ENCODE data around the gene FEN1. TPM values are rescaled to one million over a fixed set of nuclear protein-coding genes. Genes with fewer than 3 reads are reported as not detected.

The FEN1 gene
- total RNA-seq, 4 donors from 2014 or later: 5.0 to 10.2 (median 7.5) TPM

DNA sequence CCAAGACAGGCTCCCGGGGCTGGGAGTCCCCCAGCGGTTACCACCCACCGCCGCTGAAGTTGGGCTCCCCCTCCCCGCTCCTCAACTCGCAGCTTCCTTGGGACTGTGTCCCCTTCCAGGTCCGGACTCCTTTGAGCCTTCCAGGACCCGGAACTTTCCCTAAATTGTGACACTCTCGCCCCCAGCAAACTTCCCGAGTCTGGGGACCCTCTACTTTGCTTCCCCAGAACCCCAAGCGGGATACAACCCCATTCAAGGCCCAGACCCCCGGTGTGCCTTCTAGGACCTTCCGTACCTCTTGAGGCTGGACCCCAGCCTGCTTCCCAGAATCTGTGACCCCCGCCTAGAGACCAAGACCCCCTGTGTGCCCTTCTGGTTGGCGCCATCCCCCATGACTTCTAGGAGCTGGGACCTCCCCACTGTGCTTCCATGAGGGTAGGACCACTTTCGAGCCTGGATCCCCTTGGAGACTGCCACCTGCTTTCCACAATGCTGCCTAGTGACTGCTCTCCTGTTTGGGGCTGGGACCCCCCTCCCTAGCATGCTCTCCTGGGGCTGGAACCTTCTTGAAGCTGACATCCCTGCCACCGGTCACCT is 39.7 kb upstream of the FEN1 start:
- intact Hi-C loops (cut with DNase I): no loop called here
- TF ChIP-seq POLR2A (IDR thresholded peaks at IDR 0.05; ENCODE audit: low read depth) (no peak), EP300 (IDR thresholded peaks at IDR 0.05) (no peak), POLR2AphosphoS5 (IDR thresholded peaks at IDR 0.05) (no peak)
- TF ChIP-seq, protein P1, sequence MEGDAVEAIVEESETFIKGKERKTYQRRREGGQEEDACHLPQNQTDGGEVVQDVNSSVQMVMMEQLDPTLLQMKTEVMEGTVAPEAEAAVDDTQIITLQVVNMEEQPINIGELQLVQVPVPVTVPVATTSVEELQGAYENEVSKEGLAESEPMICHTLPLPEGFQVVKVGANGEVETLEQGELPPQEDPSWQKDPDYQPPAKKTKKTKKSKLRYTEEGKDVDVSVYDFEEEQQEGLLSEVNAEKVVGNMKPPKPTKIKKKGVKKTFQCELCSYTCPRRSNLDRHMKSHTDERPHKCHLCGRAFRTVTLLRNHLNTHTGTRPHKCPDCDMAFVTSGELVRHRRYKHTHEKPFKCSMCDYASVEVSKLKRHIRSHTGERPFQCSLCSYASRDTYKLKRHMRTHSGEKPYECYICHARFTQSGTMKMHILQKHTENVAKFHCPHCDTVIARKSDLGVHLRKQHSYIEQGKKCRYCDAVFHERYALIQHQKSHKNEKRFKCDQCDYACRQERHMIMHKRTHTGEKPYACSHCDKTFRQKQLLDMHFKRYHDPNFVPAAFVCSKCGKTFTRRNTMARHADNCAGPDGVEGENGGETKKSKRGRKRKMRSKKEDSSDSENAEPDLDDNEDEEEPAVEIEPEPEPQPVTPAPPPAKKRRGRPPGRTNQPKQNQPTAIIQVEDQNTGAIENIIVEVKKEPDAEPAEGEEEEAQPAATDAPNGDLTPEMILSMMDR (IDR thresholded peaks at IDR 0.05): no peak
- Histone ChIP-seq H3K4me3 (peak overlapping the region; percentile 47 to 66 (median 50)), H3K36me3 (no peaks in the 10 kb centered on the region), H3K27ac (replicated peaks in 1 of 4) (no peak overlapping the region), H3K4me1 (peaks cover 5 to 18% (median 16%) of the 10 kb centered on the region in 4 donors), H3K27me3 (peaks cover 0 to 40% (median 15%) of the 10 kb centered on the region in 4 donors), H3K9me3 (no peaks in the 10 kb centered on the region)
- DNase-seq (ENCODE audit: extremely low spot score): no peak
- WGBS: 39% methylated on average over 16 of the region's 17 CpGs

DNA sequence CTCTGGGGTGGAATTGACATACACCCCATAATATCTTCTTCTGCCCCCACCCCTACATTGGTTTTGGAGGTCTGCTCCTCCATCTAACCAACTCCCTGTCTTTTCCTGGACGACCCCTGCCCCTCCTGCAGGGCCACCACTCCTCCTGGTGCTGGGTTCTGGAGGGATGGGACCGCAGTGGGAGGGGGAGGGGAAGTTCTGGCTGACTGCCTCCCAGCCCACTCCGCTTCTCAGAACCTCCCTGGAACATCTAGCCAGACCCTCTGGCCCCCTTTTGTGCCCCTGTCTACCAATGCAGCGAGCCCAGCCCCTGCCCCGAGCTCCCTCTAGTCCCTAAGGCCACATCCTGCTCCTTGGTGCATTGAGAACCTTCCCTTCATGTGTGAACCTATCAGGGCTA is 39.0 kb upstream of the FEN1 start:
- Histone ChIP-seq H3K27ac (replicated peaks in 1 of 4) (no peak overlapping the region), H3K9me3 (no peaks in the 10 kb centered on the region), H3K4me1 (peaks cover 4 to 15% (median 13%) of the 10 kb centered on the region in 4 donors), H3K4me3 (no peak overlapping the region), H3K27me3 (peaks cover 0 to 40% (median 15%) of the 10 kb centered on the region in 4 donors), H3K36me3 (no peaks in the 10 kb centered on the region)
- WGBS: 98% methylated on average over 5 of the region's 5 CpGs
- no peak for DNase-seq (ENCODE audit: extremely low spot score)
- TF ChIP-seq, protein P1 (IDR thresholded peaks at IDR 0.05): no peak
- no peak for TF ChIP-seq POLR2A (IDR thresholded peaks at IDR 0.05; ENCODE audit: low read depth)
- no peak for TF ChIP-seq POLR2AphosphoS5 (IDR thresholded peaks at IDR 0.05)
- intact Hi-C loops (cut with DNase I): no loop called here

DNA sequence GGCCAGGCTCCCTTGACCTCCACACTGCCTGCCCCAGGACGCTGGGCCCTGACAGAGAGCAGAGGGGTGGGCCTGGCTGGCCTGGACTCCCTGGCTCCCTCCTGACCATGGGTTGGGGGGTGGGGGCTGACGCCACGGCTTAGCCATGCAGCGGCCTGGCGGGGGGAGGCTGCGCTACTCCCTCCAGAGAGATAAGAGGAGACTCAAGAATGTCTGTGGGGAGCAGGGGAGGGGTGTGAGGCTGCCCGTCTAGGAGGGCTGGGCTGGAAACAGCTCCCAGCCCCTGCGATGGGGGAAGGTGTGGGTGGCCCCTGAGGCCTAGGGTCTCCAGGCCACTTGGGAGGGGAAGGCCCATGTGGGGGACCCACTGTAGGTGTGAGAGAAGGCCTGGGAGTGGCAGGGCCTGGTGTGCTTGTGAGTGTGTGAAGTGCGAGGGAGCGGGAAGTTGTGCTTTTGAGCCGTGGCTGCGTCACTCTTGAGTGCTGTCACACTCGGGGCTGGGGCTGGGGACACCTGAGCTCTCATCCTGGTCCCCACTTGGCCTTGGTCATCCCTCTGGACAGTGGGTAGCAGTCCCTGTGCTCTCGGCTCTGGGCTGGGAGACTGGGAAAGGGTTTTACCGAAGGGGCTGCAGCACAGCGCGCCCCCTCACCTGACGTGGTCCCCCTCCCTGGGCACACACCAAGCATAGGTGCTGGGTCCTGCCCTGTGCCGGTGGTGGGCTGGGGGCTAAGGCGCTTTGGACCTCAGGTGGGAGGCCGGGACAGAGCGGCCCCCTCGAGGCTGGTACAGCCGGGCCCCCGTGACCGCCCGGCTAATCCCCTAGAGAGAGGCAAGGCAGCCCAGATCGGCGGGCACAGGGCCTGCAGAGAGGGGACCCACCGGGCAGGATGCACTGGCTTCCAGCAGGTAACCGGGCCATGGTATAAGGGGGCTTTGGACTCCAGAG is 37.9 kb upstream of the FEN1 start:
- H3K4me3 ChIP-seq: no peak overlapping the region
- no peak for DNase-seq (ENCODE audit: extremely low spot score)
- no peaks in the 10 kb centered on the region for H3K36me3 ChIP-seq
- TF ChIP-seq EP300 (IDR thresholded peaks at IDR 0.05): no peak
- no peak for TF ChIP-seq POLR2AphosphoS5 (IDR thresholded peaks at IDR 0.05)
- TF ChIP-seq, protein P1 (IDR thresholded peaks at IDR 0.05): no peak
- no peak for TF ChIP-seq POLR2A (IDR thresholded peaks at IDR 0.05; ENCODE audit: low read depth)
- WGBS: 95% methylated on average over 12 of the region's 31 CpGs
- no peak overlapping the region for H3K27ac ChIP-seq (replicated peaks in 1 of 4)
- no peaks in the 10 kb centered on the region for H3K9me3 ChIP-seq
- intact Hi-C loops (cut with DNase I): no loop called here
- H3K4me1 ChIP-seq: peaks cover 4 to 15% (median 13%) of the 10 kb centered on the region in 4 donors
- H3K27me3 ChIP-seq: peaks cover 0 to 36% (median 15%) of the 10 kb centered on the region in 4 donors

DNA sequence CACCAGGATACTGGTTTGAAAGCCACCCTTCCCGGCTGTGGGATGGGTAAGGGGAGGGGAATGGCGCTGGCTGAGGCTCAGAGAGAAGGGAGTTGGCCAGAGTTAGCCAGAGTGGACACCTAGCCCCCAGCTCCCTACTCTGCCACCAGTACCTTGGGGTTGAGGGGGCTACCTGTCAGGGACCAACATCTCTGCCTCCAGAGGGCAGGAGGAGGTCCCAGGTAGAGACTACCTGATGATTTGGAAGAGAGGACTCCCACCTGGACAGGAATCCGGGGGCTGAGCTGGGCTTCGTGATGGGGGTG is 36.6 kb upstream of the FEN1 start:
- Histone ChIP-seq H3K4me3 (no peak overlapping the region), H3K27ac (replicated peaks in 1 of 4) (no peak overlapping the region), H3K4me1 (peaks cover 4 to 15% (median 13%) of the 10 kb centered on the region in 4 donors), H3K36me3 (no peaks in the 10 kb centered on the region), H3K27me3 (peaks cover 0 to 34% (median 15%) of the 10 kb centered on the region in 4 donors), H3K9me3 (no peaks in the 10 kb centered on the region)
- no peak for DNase-seq (ENCODE audit: extremely low spot score)
- 82% methylated on average over 4 of the region's 4 CpGs for WGBS
- no peak for TF ChIP-seq EP300 (IDR thresholded peaks at IDR 0.05)
- intact Hi-C loops (cut with DNase I): no loop called here

DNA sequence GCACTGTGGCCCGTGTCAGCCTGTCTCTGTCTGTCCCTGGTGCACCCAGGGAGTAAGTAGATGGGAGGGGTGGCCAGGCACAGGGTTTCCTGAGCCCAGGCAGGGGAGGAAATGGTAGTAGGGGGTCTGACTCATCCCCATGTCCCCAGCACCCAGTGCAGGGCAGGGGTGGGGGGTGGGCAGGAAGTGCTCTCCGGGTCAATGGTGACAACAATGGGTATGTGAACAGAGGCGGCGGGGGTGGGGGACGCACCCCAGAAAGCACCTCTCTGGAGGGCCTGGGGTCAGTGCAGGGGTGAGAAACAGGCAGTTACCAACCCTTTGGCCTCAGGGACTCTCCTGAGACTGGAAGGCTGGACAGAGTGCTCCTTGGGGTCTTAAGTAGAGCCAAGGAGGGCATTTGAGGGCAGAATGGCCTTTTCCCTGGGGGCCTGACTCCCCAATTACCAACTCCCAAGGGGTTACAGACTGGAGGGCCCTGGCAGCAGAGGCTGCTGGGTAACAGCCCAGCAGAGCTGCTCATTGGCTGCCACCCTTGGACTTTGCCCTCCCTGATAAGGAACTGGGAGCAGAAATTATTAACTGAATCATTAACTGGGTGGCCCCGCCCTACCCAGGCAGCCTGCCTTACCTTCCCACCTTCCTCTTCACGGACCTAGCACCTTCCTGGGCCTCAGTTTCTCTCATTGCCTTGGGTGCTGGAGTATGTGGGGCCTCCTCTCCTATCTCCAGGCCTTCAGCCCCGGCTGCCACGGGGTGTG is 36.1 kb upstream of the FEN1 start:
- Histone ChIP-seq H3K27me3 (peaks cover 0 to 34% (median 12%) of the 10 kb centered on the region in 4 donors), H3K9me3 (no peaks in the 10 kb centered on the region), H3K27ac (replicated peaks in 1 of 4) (no peak overlapping the region), H3K4me3 (no peak overlapping the region), H3K36me3 (no peaks in the 10 kb centered on the region), H3K4me1 (peaks cover 4 to 15% (median 13%) of the 10 kb centered on the region in 4 donors)
- intact Hi-C loops (cut with DNase I): no loop called here
- 85% methylated on average over 5 of the region's 9 CpGs for WGBS
- TF ChIP-seq POLR2A (IDR thresholded peaks at IDR 0.05; ENCODE audit: low read depth): no peak
- TF ChIP-seq EP300 (IDR thresholded peaks at IDR 0.05): no peak
- no peak for TF ChIP-seq POLR2AphosphoS5 (IDR thresholded peaks at IDR 0.05)
- TF ChIP-seq, protein P1 (IDR thresholded peaks at IDR 0.05): no peak
- no peak for DNase-seq (ENCODE audit: extremely low spot score)

Data from esophagus muscularis mucosa (tissue), 4 donors.